Stimulated activated CD8-positive, alpha-beta memory T cell treated with anti-CD3 and anti-CD28 coated beads, Interleukin-7, amount 100 ng/mL, for 1 hour (primary cell): ENCODE measurements around the gene SPON2.

Experiments
- DNase-seq, 2 donors: peaks; one replicate each; pipeline ENCODE4 v3.0.0-alpha.2; 2020; ENCODE audit warnings: low read depth in 2 of 2

The SPON2 gene

GRCh38 chr4:1208970-1209704, 36.8 kb upstream of the SPON2 start:
- no peak for DNase-seq

- no peak for DNase-seq
These were observed 36.0 kb upstream of the SPON2 start for GRCh38 chr4:1208266-1208961.

- DNase-seq, result no peak
These were observed 35.4 kb upstream of the SPON2 start for GRCh38 chr4:1207603-1208265.

GRCh38 chr4:1207157-1207470, 34.7 kb upstream of the SPON2 start:
- DNase-seq, result no peak

GRCh38 chr4:1206299-1207156, 34.1 kb upstream of the SPON2 start:
- DNase-seq, result no peak

- no peak for DNase-seq
These were observed 33.4 kb upstream of the SPON2 start for GRCh38 chr4:1205586-1206298.

- no peak for DNase-seq
These were observed 32.6 kb upstream of the SPON2 start for GRCh38 chr4:1204828-1205585.

- no peak for DNase-seq
These were observed 32.0 kb upstream of the SPON2 start for GRCh38 chr4:1204286-1204827.

GRCh38 chr4:1203026-1203616, 30.7 kb upstream of the SPON2 start:
- DNase-seq, result no peak

- no peak for DNase-seq
These were observed 30.2 kb upstream of the SPON2 start for GRCh38 chr4:1202526-1203011.

GRCh38 chr4:1201851-1202525, 29.6 kb upstream of the SPON2 start:
- peak; percentile 46 to 67 for DNase-seq

- DNase-seq, result no peak
These were observed 28.1 kb upstream of the SPON2 start for GRCh38 chr4:1200425-1201035.

GRCh38 chr4:1199556-1200331, 27.4 kb upstream of the SPON2 start:
- no peak for DNase-seq

GRCh38 chr4:1198098-1198844, 25.9 kb upstream of the SPON2 start:
- no peak for DNase-seq

- no peak for DNase-seq
These were observed 24.2 kb upstream of the SPON2 start for GRCh38 chr4:1196421-1197183.

- no peak for DNase-seq
These were observed 23.6 kb upstream of the SPON2 start for GRCh38 chr4:1195891-1196401.
